ENCODE results near the gene ECT2L. TPM values are rescaled to one million over a fixed set of nuclear protein-coding genes. Genes with fewer than 3 reads are reported as not detected.

ECT2L gene
- total RNA-seq, 1 experiment from 2014 or later = not detected

- H3K4me1 ChIP-seq (ENCODE audit: control insufficient read depth in 1 of 2, insufficient read depth in 2 of 2, low read length in 2 of 2) = no peaks in the 10 kb centered on the region
- no peak overlapping the region for H2AFZ ChIP-seq (ENCODE audit: low read depth, low read length, poor library complexity, severe bottlenecking)
- H3K4me2 ChIP-seq (ENCODE audit: low read length) = no peak overlapping the region
- H4K20me1 ChIP-seq (ENCODE audit: insufficient read depth) = no peaks in the 10 kb centered on the region
- ChIA-PET RAD21 (ENCODE audit: low non-redundant PET in 1 of 2, low total read pairs in 2 of 2, uncharacterized antibody in 2 of 2, unreplicated experiment in 2 of 2) (no interaction called here), POLR2A (no interaction called here), CTCF (no interaction called here)
- ATAC-seq (no peak), DNase-seq (ENCODE audit: low read depth, low spot score) (no peak)
- H3K9me3 ChIP-seq (ENCODE audit: control insufficient read depth in 1 of 2, insufficient read depth in 1 of 2, low read depth in 1 of 2, low read length in 2 of 2) = no peaks in the 10 kb centered on the region
- H3K9me2 ChIP-seq (ENCODE audit: insufficient read depth) = no peaks in the 10 kb centered on the region
- intact Hi-C loops (cut with micrococcal nuclease) = no loop called here
- H3K27ac ChIP-seq (ENCODE audit: low read depth, low read length) = no peak overlapping the region
- H3K27me3 ChIP-seq (ENCODE audit: insufficient read depth, low read length) = no peaks in the 10 kb centered on the region
- no peaks in the 10 kb centered on the region for H3K79me2 ChIP-seq (ENCODE audit: insufficient read depth, low read length)
- H3K36me3 ChIP-seq (ENCODE audit: control insufficient read depth in 1 of 2, insufficient read depth in 2 of 2, low read length in 2 of 2) = peaks cover 7 to 8% of the 10 kb centered on the region in 2 experiments; a peak in 2 of 4 replicates
- no peak for TF ChIP-seq EZH2 (IDR thresholded peaks at IDR 0.05)
- no peak for TF ChIP-seq EGR1 (IDR thresholded peaks at IDR 0.05; ENCODE audit: low read depth)
- TF ChIP-seq ZNF274 (IDR thresholded peaks at IDR 0.05; ENCODE audit: low read depth, low read length) = no peak
- no peak for TF ChIP-seq CBX3 (IDR thresholded peaks at IDR 0.05; ENCODE audit: low read depth)
- no peak for TF ChIP-seq JUND (IDR thresholded peaks at IDR 0.05)
- no peak for TF ChIP-seq REST (IDR thresholded peaks at IDR 0.05; ENCODE audit: low read depth)
- no peak for TF ChIP-seq POLR2A (IDR thresholded peaks at IDR 0.05; ENCODE audit: borderline replicate concordance, extremely low read depth, insufficient read depth, insufficient read length)
- TF ChIP-seq RAD21 (IDR thresholded peaks at IDR 0.05; ENCODE audit: low read depth) = no peak
- TF ChIP-seq CEBPB (IDR thresholded peaks at IDR 0.05; ENCODE audit: low read depth) = no peak
- TF ChIP-seq FOSL1 (IDR thresholded peaks at IDR 0.05; ENCODE audit: low read depth) = no peak
- no peak for TF ChIP-seq MAX (IDR thresholded peaks at IDR 0.05)
- TF ChIP-seq POLR2AphosphoS5 (IDR thresholded peaks at IDR 0.05; ENCODE audit: low read depth, low read length) = no peak
- TF ChIP-seq TCF7L2 (IDR thresholded peaks at IDR 0.05; ENCODE audit: borderline replicate concordance, extremely low read depth, insufficient read depth, insufficient read length) = no peak
- TF ChIP-seq SP1 (IDR thresholded peaks at IDR 0.05; ENCODE audit: low read depth) = no peak
- TF ChIP-seq ZBTB33 (IDR thresholded peaks at IDR 0.05; ENCODE audit: extremely low read depth, insufficient replicate concordance, low read length) = no peak
- no peak for TF ChIP-seq EZH2phosphoT487 (IDR thresholded peaks at IDR 0.05; ENCODE audit: borderline replicate concordance)
- TF ChIP-seq YY1 (IDR thresholded peaks at IDR 0.05; ENCODE audit: extremely low read depth, insufficient replicate concordance, low read depth, low read length) = no peak
- TF ChIP-seq SIN3A (IDR thresholded peaks at IDR 0.05; ENCODE audit: low read depth) = no peak
- TF ChIP-seq SRF (IDR thresholded peaks at IDR 0.05; ENCODE audit: low read depth) = no peak
- no TSS peak for BruUV-seq (replicated peaks)
- no peak overlapping the region for H3K9ac ChIP-seq (ENCODE audit: low read length)
- H3K4me3 ChIP-seq (replicated peaks in 1 of 2; ENCODE audit: low read depth in 1 of 2, low read length in 2 of 2) = no peak overlapping the region
Measured at GRCh38 chr6:138897031-138897430, 101.1 kb downstream of the ECT2L start.
